Frontal cortex (tissue), 4 donors: ENCODE results near the gene RNF144A. TPM values are rescaled to one million over a fixed set of nuclear protein-coding genes. Genes with fewer than 3 reads are reported as not detected.
"Not testable (repeated sequence)": the region's sequence is repeated elsewhere in the genome, so short reads cannot be mapped to it uniquely, and the experiment has no call there.

ENCODE experiments used
- DNase-seq, 2 donors: peaks; one replicate each; pipeline ENCODE4 v3.0.0; 2012; ENCODE audit warnings: low spot score in 2 of 2
- FAIRE-seq: peaks from 2 replicates; lab custom pipeline; 2012; peaks lifted over from hg19 to GRCh38; lab: Jason Lieb, UNC
- total RNA-seq: library from RNA; depleted of rRNA; stranded (reverse); fragments of >200 nt; gene quantifications from one replicate; pipeline ENCODE4 v1.2.3, GENCODE V29; 2014
- donor health status: control.
- donor health status: control.
- donor health status: control.

RNF144A gene
- total RNA-seq, 1 donor from 2014 or later = 33.8 TPM

- DNase-seq (no peak), FAIRE-seq (no peak)
These were observed 75.6 kb downstream of the RNF144A start for GRCh38 chr2:6992794-6993228.

DNA sequence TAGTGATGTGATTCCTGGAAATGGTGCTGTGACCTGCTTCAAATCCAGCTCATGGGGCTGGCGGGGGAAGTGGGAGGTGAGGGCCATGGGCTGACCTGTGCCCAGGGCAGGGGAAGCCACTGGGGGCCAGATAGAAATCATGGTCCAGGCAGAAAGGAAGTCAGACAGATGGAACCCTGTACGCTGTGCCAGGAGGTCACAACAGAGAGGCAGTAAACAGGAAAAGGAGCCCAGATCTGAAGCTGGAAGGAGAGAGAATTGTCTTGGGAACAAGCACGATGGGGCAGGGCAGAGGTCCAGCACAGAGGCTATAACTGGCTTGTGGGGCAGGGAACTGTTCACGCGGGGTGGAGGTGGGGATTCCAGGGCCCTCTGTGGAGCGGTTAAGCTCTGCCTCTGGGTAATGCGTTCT, 76.0 kb downstream of the RNF144A start:
- no peak for FAIRE-seq

GRCh38 chr2:6993936-6994335, 76.7 kb downstream of the RNF144A start:
- DNase-seq (no peak), FAIRE-seq (no peak)

More for the DNA sequence above, 76.0 kb downstream of the RNF144A start:
- DNase-seq = no peak

DNA sequence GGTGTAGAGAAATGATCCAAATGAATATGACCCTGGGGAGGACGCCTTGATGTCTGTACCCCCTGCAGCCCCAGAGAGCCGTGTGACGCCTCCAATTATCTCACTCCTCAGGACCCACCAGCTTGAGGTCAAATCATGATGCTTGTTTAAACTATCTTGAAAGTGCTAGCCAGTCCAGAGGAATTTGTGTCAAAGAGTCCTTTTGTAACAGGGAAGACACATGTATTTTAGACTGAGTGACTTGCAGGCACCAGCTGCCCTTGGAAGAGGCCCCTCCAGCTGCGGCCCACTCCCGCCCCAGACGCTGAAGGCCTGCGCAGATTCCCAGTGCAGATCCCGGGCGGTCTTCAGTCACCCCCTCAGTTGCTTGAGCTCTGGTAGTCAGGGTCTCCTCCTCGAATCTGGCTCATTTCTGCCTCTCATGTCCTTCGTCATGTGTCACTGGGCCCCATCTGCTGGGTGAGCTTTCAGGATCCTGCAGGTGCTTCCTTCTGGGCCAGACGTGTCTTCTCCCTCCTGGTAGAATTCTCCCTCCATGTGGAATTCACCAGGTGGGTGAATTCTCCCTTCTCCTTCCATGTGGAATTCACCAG, 77.4 kb downstream of the RNF144A start:
- FAIRE-seq (no peak), DNase-seq (no peak)

- FAIRE-seq (no peak), DNase-seq (no peak)
These were observed 78.3 kb downstream of the RNF144A start for GRCh38 chr2:6995391-6996097.

DNA sequence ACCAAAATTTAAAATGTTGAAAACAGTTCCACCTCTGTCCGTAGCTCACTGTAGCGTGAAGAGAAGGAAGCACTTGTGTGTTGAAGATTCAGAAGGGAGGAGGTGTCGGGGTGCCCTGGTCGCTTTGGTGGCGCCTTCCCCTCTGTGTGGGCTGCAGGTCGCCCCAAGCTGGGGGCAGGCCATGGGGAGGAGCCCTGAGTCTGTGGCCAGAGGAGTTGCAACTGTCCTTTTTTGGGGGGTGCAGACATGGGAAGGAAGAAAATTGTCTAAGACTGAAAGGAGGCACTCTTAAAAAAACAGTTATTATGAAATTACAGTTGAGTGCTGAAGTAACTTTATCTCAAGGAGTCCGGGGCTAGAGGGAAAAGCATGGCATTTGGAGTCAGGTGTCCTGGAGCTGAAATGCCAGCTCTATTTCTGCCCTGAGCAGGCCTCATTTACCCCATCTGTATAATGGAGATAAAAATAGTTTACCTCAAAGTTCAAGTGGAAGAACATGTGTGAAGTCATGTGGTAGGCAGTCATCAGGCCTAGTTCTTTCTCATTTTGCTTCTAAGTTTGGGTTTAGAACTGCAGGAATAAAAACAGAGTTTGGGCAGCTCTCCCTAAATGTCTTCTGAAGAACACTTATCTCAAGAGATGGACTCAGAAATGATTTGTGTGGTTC, 82.1 kb downstream of the RNF144A start:
- DNase-seq = no peak
- FAIRE-seq = no peak

GRCh38 chr2:7001395-7001794, 84.2 kb downstream of the RNF144A start:
- not testable (repeated sequence) for DNase-seq, FAIRE-seq

DNA sequence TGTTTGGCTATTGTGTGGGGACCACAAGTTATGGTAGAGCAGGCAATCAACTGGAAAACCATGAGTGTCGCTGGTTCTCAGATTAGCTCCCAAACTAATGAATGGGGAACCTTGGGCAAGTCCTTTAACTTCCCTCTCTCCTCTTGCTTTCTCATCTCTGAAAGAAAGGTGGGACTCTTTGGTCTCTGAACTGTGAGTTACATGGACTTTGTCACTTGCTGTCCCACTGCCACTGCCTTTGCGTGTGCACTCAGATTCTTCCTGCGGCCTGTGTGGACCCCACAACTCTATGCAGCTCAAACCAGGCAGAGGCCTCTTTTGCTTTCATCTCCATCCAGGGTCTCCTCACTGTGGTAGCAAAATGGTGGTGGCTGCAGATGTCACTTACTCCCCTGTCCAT, 86.7 kb downstream of the RNF144A start:
- FAIRE-seq = no peak
- DNase-seq = no peak

DNA sequence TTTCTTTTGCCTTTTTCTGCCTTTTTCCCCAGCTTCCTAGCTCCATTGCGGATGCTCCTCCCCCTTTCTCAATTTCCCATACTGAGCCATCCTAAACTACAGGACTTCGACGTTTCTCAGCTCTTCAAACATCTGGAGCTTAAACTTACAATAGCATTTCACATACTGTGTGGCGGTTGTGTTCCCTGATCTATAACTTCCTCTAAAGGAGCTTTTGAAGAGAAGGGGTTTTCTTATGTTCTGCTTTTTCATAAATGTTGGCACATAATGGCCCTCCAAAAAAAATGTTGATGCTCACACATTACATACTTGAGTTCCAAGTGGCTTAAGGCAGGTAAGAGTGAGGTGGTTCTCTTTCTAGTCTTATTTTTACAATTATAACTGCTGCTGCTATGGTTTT, 87.4 kb downstream of the RNF144A start:
- FAIRE-seq = no peak

DNA sequence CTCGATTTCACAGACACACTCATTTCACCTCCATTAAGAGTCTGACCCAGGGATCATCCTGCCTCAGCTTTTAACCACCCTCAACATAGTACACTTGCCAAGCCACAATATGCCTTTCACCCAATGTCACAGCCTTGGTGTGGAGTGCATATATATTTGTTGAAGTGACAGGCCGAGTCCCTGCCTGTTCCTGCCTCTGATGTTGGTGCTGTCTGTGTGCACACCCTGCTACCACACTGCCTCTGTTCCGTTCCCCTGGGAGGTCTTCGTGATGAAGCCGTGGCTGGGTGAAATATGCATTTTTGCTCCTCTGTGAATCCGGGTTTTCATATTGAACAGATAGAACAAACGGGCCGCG, 90.3 kb downstream of the RNF144A start:
- no peak for FAIRE-seq
- DNase-seq = no peak

More for the DNA sequence above, 87.4 kb downstream of the RNF144A start:
- DNase-seq = no peak

GRCh38 chr2:7007846-7008741, 90.9 kb downstream of the RNF144A start:
- DNase-seq = peak; percentile 36 to 54

DNA sequence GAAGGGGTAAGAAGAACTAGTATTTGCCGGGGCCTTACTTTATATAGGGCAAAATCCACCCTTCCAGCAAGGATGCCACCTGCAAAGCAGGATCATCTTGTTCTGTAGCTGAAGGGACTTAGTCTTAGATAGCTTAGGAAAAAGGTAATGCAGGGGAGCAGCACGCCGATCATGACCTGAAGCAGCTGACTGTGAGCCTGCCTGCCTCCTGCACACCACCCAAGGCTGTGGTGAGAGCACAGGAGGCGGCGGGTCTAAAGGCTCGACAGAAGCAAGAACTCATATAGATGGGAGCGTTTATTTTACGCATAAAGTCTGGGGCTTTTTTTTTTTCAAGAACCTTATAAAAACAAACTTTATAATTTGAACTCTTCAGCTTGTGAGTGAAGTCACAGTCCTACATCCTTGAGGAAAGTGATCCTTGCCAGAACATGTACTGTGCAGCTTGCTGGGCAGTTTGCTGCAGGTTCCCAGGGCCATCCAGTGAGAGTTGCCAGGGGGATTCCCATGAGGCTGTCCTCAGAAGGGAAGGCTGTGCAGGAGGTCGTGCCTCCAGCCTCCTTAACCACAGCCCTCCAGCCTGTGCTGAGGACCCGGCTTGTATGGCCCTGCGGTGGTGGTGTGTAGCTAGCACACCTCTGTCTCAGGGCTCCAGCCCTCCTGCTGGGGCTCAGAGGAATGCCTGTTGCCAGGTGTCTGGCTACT, 92.1 kb downstream of the RNF144A start:
- DNase-seq = no peak
- no peak for FAIRE-seq

More at GRCh38 chr2:7007846-7008741, 90.9 kb downstream of the RNF144A start:
- FAIRE-seq = no peak

GRCh38 chr2:7010391-7011054, 93.3 kb downstream of the RNF144A start:
- no peak for DNase-seq
- no peak for FAIRE-seq

DNA sequence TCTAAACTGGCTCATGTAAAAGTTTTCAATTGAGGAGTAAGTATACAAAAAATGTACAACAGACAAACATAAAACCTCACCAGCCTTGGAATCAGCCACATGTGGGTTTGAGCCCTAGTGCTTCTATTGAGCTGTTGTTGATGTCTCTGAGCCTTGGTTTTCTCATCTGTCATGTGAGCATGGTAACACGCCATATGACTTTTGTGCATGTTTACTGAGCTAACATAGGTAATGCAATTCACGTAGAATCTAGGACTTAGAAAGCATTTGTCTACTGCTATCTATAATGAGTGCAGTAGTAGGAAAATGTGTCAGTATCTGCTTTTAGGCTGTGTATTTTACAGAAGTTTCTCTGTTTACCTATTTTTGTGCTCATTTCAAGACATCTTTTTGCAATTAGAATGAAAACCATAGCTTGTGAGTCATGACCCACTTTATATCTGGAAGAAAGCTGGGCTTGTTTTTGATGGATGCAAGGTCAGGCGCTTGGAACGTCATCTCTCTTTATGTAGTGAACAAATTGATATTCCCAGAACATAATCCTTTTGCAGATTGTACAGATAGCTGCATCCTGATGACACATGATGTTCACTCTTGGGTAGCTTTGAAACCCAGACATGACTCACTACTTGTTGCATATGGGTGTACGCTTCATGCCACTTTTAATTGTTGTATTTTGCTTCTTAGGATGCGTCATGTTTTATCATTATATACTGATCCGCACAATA, 94.3 kb downstream of the RNF144A start:
- no peak for FAIRE-seq
- no peak for DNase-seq

DNA sequence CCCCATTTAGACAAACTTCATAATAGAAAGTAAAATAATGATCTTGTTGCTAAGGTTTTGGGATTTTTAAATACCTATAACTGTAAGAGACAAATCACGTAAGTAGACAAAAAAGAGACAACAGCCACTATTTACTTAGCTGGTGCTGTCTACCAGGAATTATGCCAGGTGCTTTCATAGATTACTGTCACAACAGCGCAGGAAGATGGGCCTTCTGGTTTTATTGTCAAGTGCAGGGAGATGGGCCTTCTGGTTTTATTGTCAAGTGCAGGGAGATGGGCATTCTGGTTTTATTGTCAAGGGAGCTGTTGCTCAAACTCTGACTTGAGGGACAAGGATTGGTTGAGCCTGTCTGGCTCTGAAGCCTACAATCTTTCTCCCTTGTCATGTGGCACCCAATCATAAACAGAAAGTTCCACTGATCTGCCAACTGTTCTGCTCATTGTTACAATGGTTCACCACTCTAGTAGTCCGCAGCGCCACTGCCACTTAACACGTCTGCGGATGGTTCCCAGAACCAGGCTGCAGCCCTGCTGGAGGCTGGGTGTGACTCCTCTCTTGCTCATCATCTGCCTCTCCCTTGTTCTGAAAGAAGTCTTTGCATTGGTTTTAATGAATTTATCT, 95.0 kb downstream of the RNF144A start:
- DNase-seq (no peak), FAIRE-seq (no peak)

DNA sequence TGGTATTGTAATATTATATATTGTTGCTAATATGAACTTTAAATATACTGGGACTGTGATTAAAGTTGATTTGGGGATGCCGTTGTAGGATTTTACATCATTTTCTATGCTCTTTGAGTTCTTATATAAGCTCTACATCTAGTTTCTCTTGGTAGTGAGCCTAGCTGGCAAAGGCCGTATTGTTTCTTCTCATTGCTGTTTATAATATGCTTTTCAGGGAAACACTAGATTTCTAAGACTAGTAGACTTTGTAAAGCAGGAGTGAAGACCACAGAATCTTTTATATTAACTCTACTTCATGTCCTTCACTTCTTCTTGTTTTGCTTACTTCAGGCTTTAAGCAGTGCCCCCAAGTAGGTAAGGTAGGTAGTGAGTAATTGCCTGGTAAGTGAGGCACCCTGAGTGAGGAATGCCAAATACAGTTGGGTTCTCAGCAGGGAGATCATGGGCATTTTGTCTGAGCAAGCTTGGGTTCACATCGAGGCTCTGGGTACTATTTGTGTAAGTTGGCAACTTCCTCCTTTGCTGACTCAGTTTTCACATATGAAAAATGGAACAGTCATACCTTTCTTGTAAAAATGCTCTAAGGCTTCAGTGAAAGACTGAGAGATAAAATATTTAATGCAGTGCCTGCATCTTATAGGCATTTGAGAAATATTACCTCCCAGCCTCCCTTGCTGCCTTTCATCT, 96.4 kb downstream of the RNF144A start:
- DNase-seq (no peak), FAIRE-seq (no peak)

DNA sequence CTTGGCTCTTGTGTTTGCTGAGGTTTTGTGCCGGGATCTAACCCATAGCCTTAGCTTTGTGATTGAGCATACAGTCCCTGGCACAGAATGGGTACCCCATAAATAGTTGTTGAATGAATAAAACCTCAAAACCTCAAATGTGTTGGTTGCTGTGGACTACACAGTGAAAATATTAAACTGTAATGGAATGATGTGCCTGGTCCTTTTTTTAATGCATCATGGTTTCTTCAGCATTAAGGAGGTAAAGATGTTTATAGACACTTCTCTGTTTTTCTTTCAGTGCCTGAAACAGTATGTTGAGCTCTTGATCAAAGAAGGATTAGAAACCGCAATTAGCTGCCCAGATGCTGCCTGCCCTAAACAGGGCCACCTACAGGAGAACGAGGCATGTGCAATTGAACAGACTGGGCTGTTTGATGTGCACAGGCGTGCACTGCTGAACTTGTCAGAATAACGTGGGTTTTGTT, 97.0 kb downstream of the RNF144A start:
- DNase-seq (no peak), FAIRE-seq (no peak)
